ENCODE results near the gene CYB5B. TPM values are rescaled to one million over a fixed set of nuclear protein-coding genes. Genes with fewer than 3 reads are reported as not detected.

CYB5B gene
- total and polyA plus RNA-seq, 2 donors (not counting 1 experiment from before 2014, with no cell fraction given), result 87.4 to 220 TPM

DNA sequence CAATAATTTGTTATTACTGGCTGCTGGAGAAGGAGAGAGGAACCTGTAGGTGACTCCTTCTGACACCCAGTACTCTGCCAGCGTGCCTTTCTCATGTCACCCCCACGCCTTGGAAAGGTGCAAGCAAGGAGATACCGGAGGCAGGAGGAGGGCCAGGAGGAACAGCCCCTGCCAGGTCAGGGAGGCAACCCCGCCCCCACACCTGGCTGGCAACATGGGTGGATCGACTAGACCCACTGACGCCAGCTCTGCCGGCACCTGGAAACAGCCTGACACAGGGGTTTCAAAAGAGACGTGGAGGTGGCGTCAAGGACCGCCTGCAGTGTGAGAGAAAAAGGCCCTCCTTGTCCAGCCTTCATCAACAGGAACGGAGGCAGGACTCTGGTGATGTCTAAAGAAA, 62.3 kb downstream of the CYB5B start:
- H3K79me2 ChIP-seq (ENCODE audit: control insufficient read depth, insufficient read depth, low read length), result no peaks in the 10 kb centered on the region
- H3K9me3 ChIP-seq (ENCODE audit: control insufficient read depth, insufficient read depth, low read depth, low read length), result no peaks in the 10 kb centered on the region
- H3K4me3 ChIP-seq (replicated peaks in 1 of 4; ENCODE audit: control extremely low read depth in 1 of 4, insufficient read depth in 1 of 4, low read depth in 3 of 4, low read length in 4 of 4), result no peak overlapping the region
- no peak overlapping the region for H3K4me2 ChIP-seq (ENCODE audit: extremely low read depth, insufficient read depth, low read length)
- TF ChIP-seq EZH2 (IDR thresholded peaks at IDR 0.05; ENCODE audit: low read length, missing control alignments), result no peak
- TF ChIP-seq CTCF (conservative IDR thresholded peaks at IDR 0.05 in 1 of 2, IDR thresholded peaks at IDR 0.05 in 1 of 2; ENCODE audit: low read depth in 1 of 2, low read length in 2 of 2), result no peak
- H3K9ac ChIP-seq (ENCODE audit: insufficient read depth, low read length), result no peak overlapping the region
- no peak overlapping the region for H3K27ac ChIP-seq (ENCODE audit: insufficient read depth, low read length)
- peaks cover 9% of the 10 kb centered on the region for H3K4me1 ChIP-seq (ENCODE audit: control insufficient read depth, extremely low read depth, insufficient read depth, low read length)
- no peak overlapping the region for H2AFZ ChIP-seq (ENCODE audit: low read length)
- H4K20me1 ChIP-seq (ENCODE audit: control insufficient read depth, extremely low read depth, insufficient read depth, low read length), result no peaks in the 10 kb centered on the region
- DNase-seq (ENCODE audit: low read depth in 2 of 2), result no peak
- no peaks in the 10 kb centered on the region for H3K27me3 ChIP-seq (ENCODE audit: control insufficient read depth, insufficient read depth, low read length)
- H3K36me3 ChIP-seq (ENCODE audit: control insufficient read depth, insufficient read depth, low read length), result no peaks in the 10 kb centered on the region

- H3K36me3 ChIP-seq (ENCODE audit: control insufficient read depth, insufficient read depth, low read length), result no peaks in the 10 kb centered on the region
- H3K79me2 ChIP-seq (ENCODE audit: control insufficient read depth, insufficient read depth, low read length), result no peaks in the 10 kb centered on the region
- no peak overlapping the region for H3K4me2 ChIP-seq (ENCODE audit: extremely low read depth, insufficient read depth, low read length)
- no peak overlapping the region for H3K4me3 ChIP-seq (replicated peaks in 1 of 4; ENCODE audit: control extremely low read depth in 1 of 4, insufficient read depth in 1 of 4, low read depth in 3 of 4, low read length in 4 of 4)
- H3K27me3 ChIP-seq (ENCODE audit: control insufficient read depth, insufficient read depth, low read length), result no peaks in the 10 kb centered on the region
- H3K27ac ChIP-seq (ENCODE audit: insufficient read depth, low read length), result no peak overlapping the region
- H2AFZ ChIP-seq (ENCODE audit: low read length), result no peak overlapping the region
- DNase-seq (ENCODE audit: low read depth in 2 of 2), result no peak
- H3K4me1 ChIP-seq (ENCODE audit: control insufficient read depth, extremely low read depth, insufficient read depth, low read length), result no peaks in the 10 kb centered on the region
- H3K9ac ChIP-seq (ENCODE audit: insufficient read depth, low read length), result no peak overlapping the region
- no peak for TF ChIP-seq EZH2 (IDR thresholded peaks at IDR 0.05; ENCODE audit: low read length, missing control alignments)
- TF ChIP-seq CTCF (conservative IDR thresholded peaks at IDR 0.05 in 1 of 2, IDR thresholded peaks at IDR 0.05 in 1 of 2; ENCODE audit: low read depth in 1 of 2, low read length in 2 of 2), result no peak
- no peaks in the 10 kb centered on the region for H4K20me1 ChIP-seq (ENCODE audit: control insufficient read depth, extremely low read depth, insufficient read depth, low read length)
- H3K9me3 ChIP-seq (ENCODE audit: control insufficient read depth, insufficient read depth, low read depth, low read length), result no peaks in the 10 kb centered on the region
These were observed 66.4 kb downstream of the CYB5B start for GRCh38 chr16:69490707-69491324.

DNA sequence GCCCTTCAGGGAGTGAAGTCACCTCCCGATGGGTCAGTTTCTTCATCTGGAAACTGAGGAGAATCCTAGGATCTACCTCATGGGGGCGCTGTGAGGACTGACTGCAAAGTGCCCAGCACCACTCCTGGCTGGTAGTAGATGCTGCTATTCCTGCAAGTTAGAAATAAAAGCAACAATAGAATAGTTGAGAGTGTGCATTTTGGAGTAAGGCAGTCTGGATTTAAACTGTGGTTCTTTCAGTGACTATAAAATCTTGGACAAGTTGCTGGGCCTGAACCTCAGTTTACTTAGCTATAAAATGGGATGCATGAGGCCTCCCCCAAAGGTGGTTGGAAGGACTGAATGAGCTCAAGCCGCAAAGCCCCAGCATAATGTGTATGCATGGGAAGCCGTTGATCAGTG, 70.6 kb downstream of the CYB5B start:
- no peaks in the 10 kb centered on the region for H3K36me3 ChIP-seq (ENCODE audit: control insufficient read depth, insufficient read depth, low read length)
- peak in 1 of 2 donors; percentile 16 for DNase-seq (ENCODE audit: low read depth in 2 of 2)
- TF ChIP-seq EZH2 (IDR thresholded peaks at IDR 0.05; ENCODE audit: low read length, missing control alignments) (no peak), CTCF (conservative IDR thresholded peaks at IDR 0.05 in 1 of 2, IDR thresholded peaks at IDR 0.05 in 1 of 2; ENCODE audit: low read depth in 1 of 2, low read length in 2 of 2) (peak in 1 of 2 donors; percentile 15)

More for the DNA sequence above, 70.6 kb downstream of the CYB5B start:
- H3K27ac ChIP-seq (ENCODE audit: insufficient read depth, low read length), result no peak overlapping the region
- H3K4me3 ChIP-seq (replicated peaks in 1 of 4; ENCODE audit: control extremely low read depth in 1 of 4, insufficient read depth in 1 of 4, low read depth in 3 of 4, low read length in 4 of 4), result no peak overlapping the region
- H3K4me1 ChIP-seq (ENCODE audit: control insufficient read depth, extremely low read depth, insufficient read depth, low read length), result no peaks in the 10 kb centered on the region
- H4K20me1 ChIP-seq (ENCODE audit: control insufficient read depth, extremely low read depth, insufficient read depth, low read length), result no peaks in the 10 kb centered on the region
- no peak overlapping the region for H2AFZ ChIP-seq (ENCODE audit: low read length)
- H3K9ac ChIP-seq (ENCODE audit: insufficient read depth, low read length), result no peak overlapping the region
- no peak overlapping the region for H3K4me2 ChIP-seq (ENCODE audit: extremely low read depth, insufficient read depth, low read length)
- H3K9me3 ChIP-seq (ENCODE audit: control insufficient read depth, insufficient read depth, low read depth, low read length), result no peaks in the 10 kb centered on the region
- H3K27me3 ChIP-seq (ENCODE audit: control insufficient read depth, insufficient read depth, low read length), result no peaks in the 10 kb centered on the region
- no peaks in the 10 kb centered on the region for H3K79me2 ChIP-seq (ENCODE audit: control insufficient read depth, insufficient read depth, low read length)

Data from fibroblast of lung (primary cell).